ENCODE data around the gene RNF151.
"Not testable (repeated sequence)": the region's sequence is repeated elsewhere in the genome, so short reads cannot be mapped to it uniquely, and the experiment has no call there.

Gene RNF151

DNA sequence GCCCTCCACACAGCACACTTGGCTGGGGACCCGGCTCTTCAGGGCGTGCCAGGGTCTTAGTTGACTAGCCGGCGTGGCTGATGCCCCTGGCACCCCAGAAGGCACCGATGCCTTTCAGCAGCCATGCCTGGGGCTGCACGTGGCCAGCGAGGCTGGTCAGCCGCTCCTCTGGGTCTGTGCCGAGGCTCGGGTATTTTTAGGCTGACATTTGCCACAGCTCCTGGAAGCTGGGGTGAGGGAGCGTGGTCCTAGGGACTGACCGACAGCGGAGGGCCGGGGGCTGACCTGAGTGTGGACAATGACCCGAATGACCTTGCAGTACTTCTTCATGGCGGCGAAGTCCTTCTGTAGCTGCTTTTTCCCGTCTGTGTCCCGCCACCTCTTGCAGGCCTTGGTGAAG lies 16.1 kb upstream of the RNF151 start:
- H3K9me3 ChIP-seq (replicated peaks; ENCODE audit: insufficient read depth, low read length): no peaks in the 10 kb centered on the region
- no peaks in the 10 kb centered on the region for H3K9me2 ChIP-seq (replicated peaks; ENCODE audit: insufficient read depth, low read length)
- no peak overlapping the region for H3K4me3 ChIP-seq (ENCODE audit: low read length)
- H4K20me1 ChIP-seq (ENCODE audit: insufficient read depth, low read length): no peaks in the 10 kb centered on the region
- H3K79me2 ChIP-seq (ENCODE audit: low read length): no peaks in the 10 kb centered on the region
- no peak overlapping the region for H3K9ac ChIP-seq (ENCODE audit: low read length)
- peaks cover 21% of the 10 kb centered on the region for H3K27me3 ChIP-seq (replicated peaks; ENCODE audit: insufficient read depth, low read length)
- H3K36me3 ChIP-seq (replicated peaks; ENCODE audit: insufficient read depth, low read length): no peaks in the 10 kb centered on the region
- no peak overlapping the region for H3K27ac ChIP-seq (ENCODE audit: low read length)
- no peaks in the 10 kb centered on the region for H3F3A ChIP-seq (ENCODE audit: insufficient read depth, low read length)
- no peaks in the 10 kb centered on the region for H3K4me1 ChIP-seq (ENCODE audit: low read length)
- TF ChIP-seq EZH2 (optimal IDR thresholded peaks at IDR 0.05; ENCODE audit: low read depth, low read length): no peak
- no peak for TF ChIP-seq EZH2phosphoT487 (IDR thresholded peaks at IDR 0.05; ENCODE audit: low read length)
- TF ChIP-seq, protein P1, sequence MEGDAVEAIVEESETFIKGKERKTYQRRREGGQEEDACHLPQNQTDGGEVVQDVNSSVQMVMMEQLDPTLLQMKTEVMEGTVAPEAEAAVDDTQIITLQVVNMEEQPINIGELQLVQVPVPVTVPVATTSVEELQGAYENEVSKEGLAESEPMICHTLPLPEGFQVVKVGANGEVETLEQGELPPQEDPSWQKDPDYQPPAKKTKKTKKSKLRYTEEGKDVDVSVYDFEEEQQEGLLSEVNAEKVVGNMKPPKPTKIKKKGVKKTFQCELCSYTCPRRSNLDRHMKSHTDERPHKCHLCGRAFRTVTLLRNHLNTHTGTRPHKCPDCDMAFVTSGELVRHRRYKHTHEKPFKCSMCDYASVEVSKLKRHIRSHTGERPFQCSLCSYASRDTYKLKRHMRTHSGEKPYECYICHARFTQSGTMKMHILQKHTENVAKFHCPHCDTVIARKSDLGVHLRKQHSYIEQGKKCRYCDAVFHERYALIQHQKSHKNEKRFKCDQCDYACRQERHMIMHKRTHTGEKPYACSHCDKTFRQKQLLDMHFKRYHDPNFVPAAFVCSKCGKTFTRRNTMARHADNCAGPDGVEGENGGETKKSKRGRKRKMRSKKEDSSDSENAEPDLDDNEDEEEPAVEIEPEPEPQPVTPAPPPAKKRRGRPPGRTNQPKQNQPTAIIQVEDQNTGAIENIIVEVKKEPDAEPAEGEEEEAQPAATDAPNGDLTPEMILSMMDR (IDR thresholded peaks at IDR 0.05; ENCODE audit: low read length): no peak
- no peak overlapping the region for H3K4me2 ChIP-seq (ENCODE audit: low read depth, low read length)
- no peak for DNase-seq
- no peak overlapping the region for H2AFZ ChIP-seq (ENCODE audit: low read length)

DNA sequence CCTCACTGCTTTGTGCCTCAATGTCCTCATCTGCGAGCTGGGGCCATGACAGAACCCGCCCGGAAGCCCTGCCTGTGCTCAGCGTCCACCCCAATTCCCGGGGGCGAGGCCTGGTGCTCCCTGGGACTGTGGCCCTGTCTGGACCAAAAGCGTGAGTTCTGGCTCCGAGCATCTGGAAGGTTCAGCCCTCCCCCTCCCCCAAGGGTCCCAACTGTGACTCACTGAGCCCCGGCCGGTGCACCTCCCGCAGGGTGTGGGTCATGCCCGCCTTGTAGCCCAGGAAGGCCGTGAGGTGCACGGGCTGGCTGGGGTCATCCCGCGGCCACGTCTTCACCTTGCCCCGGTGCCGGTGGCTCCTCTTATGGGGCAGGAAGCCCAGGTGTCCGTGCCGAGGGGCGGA lies 12.9 kb upstream of the RNF151 start:
- H3K4me1 ChIP-seq (ENCODE audit: low read length): no peaks in the 10 kb centered on the region
- no peaks in the 10 kb centered on the region for H3K9me2 ChIP-seq (replicated peaks; ENCODE audit: insufficient read depth, low read length)
- TF ChIP-seq EZH2phosphoT487 (IDR thresholded peaks at IDR 0.05; ENCODE audit: low read length) (no peak), EZH2 (optimal IDR thresholded peaks at IDR 0.05; ENCODE audit: low read depth, low read length) (no peak)
- TF ChIP-seq, protein P1 (IDR thresholded peaks at IDR 0.05; ENCODE audit: low read length): no peak
- H4K20me1 ChIP-seq (ENCODE audit: insufficient read depth, low read length): no peaks in the 10 kb centered on the region
- H3K79me2 ChIP-seq (ENCODE audit: low read length): no peaks in the 10 kb centered on the region
- no peak overlapping the region for H2AFZ ChIP-seq (ENCODE audit: low read length)
- no peak overlapping the region for H3K27ac ChIP-seq (ENCODE audit: low read length)
- DNase-seq: peak; percentile 2
- H3K27me3 ChIP-seq (replicated peaks; ENCODE audit: insufficient read depth, low read length): peaks cover 21% of the 10 kb centered on the region
- H3K9me3 ChIP-seq (replicated peaks; ENCODE audit: insufficient read depth, low read length): no peaks in the 10 kb centered on the region
- H3K4me2 ChIP-seq (ENCODE audit: low read depth, low read length): no peak overlapping the region
- H3F3A ChIP-seq (ENCODE audit: insufficient read depth, low read length): no peaks in the 10 kb centered on the region
- no peak overlapping the region for H3K9ac ChIP-seq (ENCODE audit: low read length)
- H3K4me3 ChIP-seq (ENCODE audit: low read length): no peak overlapping the region
- H3K36me3 ChIP-seq (replicated peaks; ENCODE audit: insufficient read depth, low read length): no peaks in the 10 kb centered on the region

DNA sequence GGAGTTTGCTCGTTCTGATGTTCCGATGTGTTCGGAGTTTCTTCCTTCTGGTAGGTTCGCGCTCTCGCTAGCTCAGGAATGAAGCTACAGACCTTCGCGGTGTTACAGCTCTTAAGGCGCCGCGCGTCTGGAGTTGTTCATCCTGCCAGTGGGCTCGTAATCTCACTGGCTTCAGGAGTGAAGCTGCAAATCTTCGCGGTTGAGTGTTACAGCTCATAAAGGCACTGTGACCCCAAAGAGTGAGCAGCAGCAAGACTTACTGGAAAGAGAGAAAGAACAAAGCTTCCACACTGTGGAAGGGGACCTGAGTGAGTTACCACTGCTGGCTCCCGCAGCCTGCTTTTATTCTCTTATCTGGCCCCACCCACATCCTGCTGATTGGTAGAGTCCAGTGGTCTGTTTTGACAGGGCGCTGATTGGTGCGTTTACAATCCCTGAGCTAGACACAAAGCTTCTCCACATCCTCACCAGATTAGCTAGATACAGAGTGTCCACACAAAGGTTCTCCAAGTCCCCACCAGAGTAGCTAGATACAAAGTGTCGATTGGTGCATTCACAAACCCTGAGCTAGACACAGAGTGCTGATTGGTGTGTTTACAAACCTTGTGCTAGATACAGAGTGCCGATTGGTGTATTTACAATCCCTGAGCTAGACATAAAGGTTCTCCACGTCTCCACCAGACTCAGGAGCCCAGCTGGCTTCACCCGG lies 9.1 kb upstream of the RNF151 start:
- H3K9me2 ChIP-seq (replicated peaks; ENCODE audit: insufficient read depth, low read length); H3K36me3 ChIP-seq (replicated peaks; ENCODE audit: insufficient read depth, low read length); H2AFZ ChIP-seq (ENCODE audit: low read length); H4K20me1 ChIP-seq (ENCODE audit: insufficient read depth, low read length); H3K9ac ChIP-seq (ENCODE audit: low read length); H3K4me2 ChIP-seq (ENCODE audit: low read depth, low read length); H3K4me1 ChIP-seq (ENCODE audit: low read length); H3K27ac ChIP-seq (ENCODE audit: low read length); DNase-seq; H3K9me3 ChIP-seq (replicated peaks; ENCODE audit: insufficient read depth, low read length); H3K4me3 ChIP-seq (ENCODE audit: low read length): not testable (repeated sequence)
- peaks cover 19% of the 10 kb centered on the region for H3F3A ChIP-seq (ENCODE audit: insufficient read depth, low read length)
- peaks cover 15% of the 10 kb centered on the region for H3K27me3 ChIP-seq (replicated peaks; ENCODE audit: insufficient read depth, low read length)
- peaks cover 17% of the 10 kb centered on the region for H3K79me2 ChIP-seq (ENCODE audit: low read length)

DNA sequence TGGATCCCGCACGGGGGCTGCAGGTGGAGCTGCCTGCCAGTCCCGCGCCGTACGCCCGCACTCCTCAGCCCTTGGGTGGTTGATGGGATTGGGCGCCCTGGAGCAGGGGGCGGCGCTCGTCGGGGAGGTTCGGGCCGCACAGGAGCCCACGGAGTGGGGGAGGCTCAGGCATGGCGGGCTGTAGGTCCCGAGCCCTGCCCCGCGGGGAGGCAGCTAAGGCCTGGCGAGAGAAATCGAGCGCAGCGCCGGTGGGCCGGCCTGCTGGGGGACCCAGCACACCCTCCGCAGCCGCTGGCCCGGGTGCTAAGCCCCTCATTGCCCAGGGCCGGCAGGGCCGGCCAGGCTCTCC lies 8.5 kb upstream of the RNF151 start:
- not testable (repeated sequence) for H3K9me3 ChIP-seq (replicated peaks; ENCODE audit: insufficient read depth, low read length); H3K9me2 ChIP-seq (replicated peaks; ENCODE audit: insufficient read depth, low read length); H3K4me2 ChIP-seq (ENCODE audit: low read depth, low read length); H3K4me1 ChIP-seq (ENCODE audit: low read length); H3K9ac ChIP-seq (ENCODE audit: low read length); H2AFZ ChIP-seq (ENCODE audit: low read length); H3K36me3 ChIP-seq (replicated peaks; ENCODE audit: insufficient read depth, low read length); DNase-seq; H4K20me1 ChIP-seq (ENCODE audit: insufficient read depth, low read length); H3K4me3 ChIP-seq (ENCODE audit: low read length); H3K27ac ChIP-seq (ENCODE audit: low read length)
- Histone ChIP-seq H3F3A (ENCODE audit: insufficient read depth, low read length) (peaks cover 23% of the 10 kb centered on the region), H3K27me3 (replicated peaks; ENCODE audit: insufficient read depth, low read length) (peaks cover 10% of the 10 kb centered on the region), H3K79me2 (ENCODE audit: low read length) (peaks cover 17% of the 10 kb centered on the region)

All from MM.1S (cell line).